Liver (tissue), 9 donors: Measurements from ENCODE around the gene MBP. TPM values are rescaled to one million over a fixed set of nuclear protein-coding genes. Genes with fewer than 3 reads are reported as not detected.

ENCODE experiments used
- DNase-seq: peaks from one replicate; pipeline ENCODE4 v3.0.0-alpha.2; 2017; ENCODE audit warnings: low spot score
- H3K27ac ChIP-seq, 2 donors: one replicate each; pipeline ENCODE4 v1.7.0; 2013; ENCODE audit warnings: inconsistent platforms in 2 of 2, low read length in 2 of 2, control low read depth in 1 of 2, low read depth in 1 of 2, mild to moderate bottlenecking in 1 of 2
- H3K27me3 ChIP-seq, 4 donors: one replicate each; pipeline versions ENCODE4 v1.6.1 to v1.7.0; 2013; ENCODE audit warnings: low read length in 3 of 4, inconsistent platforms in 1 of 4, mild to moderate bottlenecking in 1 of 4, moderate library complexity in 1 of 4; ENCODE audit not compliant: control insufficient read depth in 4 of 4, insufficient read depth in 4 of 4
- H3K36me3 ChIP-seq, 4 donors: one replicate each; pipeline versions ENCODE4 v1.6.1 to v1.7.0; 2013; ENCODE audit warnings: low read length in 3 of 4, mild to moderate bottlenecking in 3 of 4, low read depth in 1 of 4, moderate library complexity in 1 of 4; ENCODE audit not compliant: control insufficient read depth in 4 of 4, insufficient read depth in 3 of 4
- H3K4me1 ChIP-seq, 4 donors: one replicate each; pipeline versions ENCODE4 v1.6.1 to v1.7.0; 2013; ENCODE audit warnings: low read length in 3 of 4, mild to moderate bottlenecking in 3 of 4, moderate library complexity in 1 of 4; ENCODE audit not compliant: control insufficient read depth in 4 of 4, insufficient read depth in 4 of 4
- H3K4me3 ChIP-seq, 3 donors: one replicate each; pipeline versions ENCODE4 v1.6.1 to v1.7.0; 2013; ENCODE audit warnings: low read length in 3 of 3, control low read depth in 1 of 3, low read depth in 1 of 3, mild to moderate bottlenecking in 1 of 3
- H3K9ac ChIP-seq, 2 donors: one replicate each; pipeline ENCODE4 v1.7.0; 2013; ENCODE audit warnings: low read length in 2 of 2, mild to moderate bottlenecking in 2 of 2, moderate library complexity in 2 of 2, control low read depth in 1 of 2, low read depth in 1 of 2
- H3K9me3 ChIP-seq, 4 donors: one replicate each; pipeline versions ENCODE4 v1.6.1 to v1.7.0; 2013; ENCODE audit warnings: low read length in 3 of 4; ENCODE audit not compliant: control insufficient read depth in 4 of 4
- ATF3 ChIP-seq: IDR thresholded peaks from 2 replicates; pipeline ENCODE4 v1.6.1; 2016; ENCODE audit warnings: antibody characterized with exemption
- EGR1 ChIP-seq, 2 donors: IDR thresholded peaks; 2 replicates each; pipeline ENCODE4 v1.6.1; 2016 to 2018; ENCODE audit warnings: antibody characterized with exemption in 2 of 2, low read depth in 2 of 2
- FOXA1 ChIP-seq: IDR thresholded peaks from 2 replicates; pipeline ENCODE4 v1.6.1; 2016; ENCODE audit warnings: antibody characterized with exemption
- FOXA2 ChIP-seq: IDR thresholded peaks from 2 replicates; pipeline ENCODE4 v1.6.1; 2016; ENCODE audit warnings: antibody characterized with exemption
- GABPA ChIP-seq, 2 donors: IDR thresholded peaks in 1 of 2; conservative IDR thresholded peaks in 1 of 2; 2 replicates each; pipeline ENCODE4 v1.6.1; 2016; ENCODE audit warnings: antibody characterized with exemption in 2 of 2, mild to moderate bottlenecking in 1 of 2, moderate library complexity in 1 of 2
- HNF4A ChIP-seq, 2 donors: conservative IDR thresholded peaks; 2 replicates each; pipeline ENCODE4 v1.6.1; 2016; ENCODE audit warnings: antibody characterized with exemption in 2 of 2, mild to moderate bottlenecking in 2 of 2
- HNF4G ChIP-seq: IDR thresholded peaks from 2 replicates; pipeline ENCODE4 v1.6.1; 2016; ENCODE audit warnings: antibody characterized with exemption
- JUND ChIP-seq, 2 donors: IDR thresholded peaks; 2 replicates each; pipeline ENCODE4 v1.6.1; 2016; ENCODE audit warnings: antibody characterized with exemption in 2 of 2
- MAX ChIP-seq: IDR thresholded peaks from 2 replicates; pipeline ENCODE4 v1.6.1; 2016; ENCODE audit warnings: antibody characterized with exemption
- NR2F2 ChIP-seq: IDR thresholded peaks from 2 replicates; pipeline ENCODE4 v1.6.1; 2016; ENCODE audit warnings: antibody characterized with exemption
- RAD21 ChIP-seq, 2 donors: IDR thresholded peaks; 2 replicates each; pipeline ENCODE4 v1.6.1; 2016; ENCODE audit warnings: antibody characterized with exemption in 2 of 2, mild to moderate bottlenecking in 2 of 2
- REST ChIP-seq: IDR thresholded peaks from 2 replicates; pipeline ENCODE4 v1.6.1; 2016; ENCODE audit warnings: antibody characterized with exemption, mild to moderate bottlenecking
- RXRA ChIP-seq, 2 donors: IDR thresholded peaks; 2 replicates each; pipeline ENCODE4 v1.6.1; 2017 to 2018; ENCODE audit warnings: antibody characterized with exemption in 2 of 2, mild to moderate bottlenecking in 1 of 2
- SP1 ChIP-seq: IDR thresholded peaks from 2 replicates; pipeline ENCODE4 v1.6.1; 2018; ENCODE audit warnings: antibody characterized with exemption, mild to moderate bottlenecking
- TAF1 ChIP-seq: conservative IDR thresholded peaks from 2 replicates; pipeline ENCODE4 v1.6.1; 2016; ENCODE audit warnings: antibody characterized with exemption, mild to moderate bottlenecking
- YY1 ChIP-seq: IDR thresholded peaks from 2 replicates; pipeline ENCODE4 v1.6.1; 2016; ENCODE audit warnings: antibody characterized with exemption, mild to moderate bottlenecking
- WGBS: extraction: QIAGEN DNeasy Blood & Tissue Kit; methylation state at CpG from one replicate; pipeline ENCODE4 v1.1.7; 2013; 5-methylcytosine and 5-hydroxymethylcytosine counted together
- polyA plus RNA-seq, 2 donors: library from polyadenylated mRNA; stranded (reverse) in 1 of 2; unstranded in 1 of 2; fragments of 200-250 nt in 1 of 2; fragments of >200 nt in 1 of 2; fragmentation: Nextera tagmentation in 1 of 2; extraction: Ambion mirVana in 1 of 2; gene quantifications; one replicate each; pipeline versions ENCODE4 v1.2.1 to v1.2.3, GENCODE V29; 2013 to 2015
- total RNA-seq, 2 donors: library from RNA; depleted of rRNA; stranded (reverse); fragments of >200 nt; gene quantifications; one replicate each; pipeline ENCODE4 v1.2.3, GENCODE V29; 2014
- TF ChIP-seq, protein P1 (sequence below): fragments of 150-350 bp; IDR thresholded peaks from 2 replicates; pipeline ENCODE4 v1.5.1; 2017; ENCODE audit warnings: improper control_type of control experiment, low read depth, low read length; ENCODE audit not compliant: missing input control
- TF ChIP-seq, protein P2 (sequence below): IDR thresholded peaks from 2 replicates; pipeline ENCODE4 v1.6.1; 2016; ENCODE audit warnings: antibody characterized with exemption
- donor health status: healthy.
- donor health status: healthy.
- donor health status: healthy.
- donor health status: healthy.
- donor health status: healthy.

Gene MBP
- total and polyA plus RNA-seq, 4 donors: 9.7 to 23.3 (median 17.7) TPM

DNA sequence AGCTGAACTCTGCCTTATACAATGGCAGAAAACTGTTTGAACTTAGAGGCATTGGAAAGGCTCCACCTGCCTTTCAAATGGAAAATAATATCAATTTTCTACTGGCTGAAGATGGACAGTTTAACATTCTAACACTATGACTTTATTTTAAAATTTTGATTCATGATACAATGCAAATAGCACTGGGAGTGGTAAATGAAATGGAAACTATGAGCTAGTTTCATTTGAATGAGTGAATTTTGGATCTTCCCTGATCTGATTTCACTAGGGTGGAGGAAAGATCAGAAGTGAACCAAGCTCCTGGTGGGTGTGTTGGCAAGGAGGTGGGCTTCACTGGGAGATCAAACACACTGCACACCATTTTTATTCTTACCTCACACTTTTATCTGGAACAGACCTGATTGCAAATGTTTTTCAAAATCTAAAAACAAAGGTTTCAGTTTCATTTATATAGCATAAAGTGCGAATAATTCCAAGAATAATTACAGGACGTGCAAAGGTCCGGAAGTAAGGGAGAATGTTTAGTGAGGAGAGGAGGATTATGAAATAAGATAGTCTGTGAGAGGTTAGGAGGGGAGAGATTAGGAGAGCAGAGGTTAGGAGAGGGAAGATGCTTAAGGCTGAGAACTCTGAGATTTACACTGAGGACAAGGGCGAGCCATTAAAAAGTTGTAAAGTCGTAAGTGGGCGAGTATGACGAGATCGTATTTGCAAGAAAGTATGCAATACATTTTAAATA lies 18.6 kb upstream of the MBP start:
- WGBS: 85% methylated on average over 8 of the region's 8 CpGs
- H3K27me3 ChIP-seq: no peaks in the 10 kb centered on the region
- no peak overlapping the region for H3K9ac ChIP-seq
- H3K27ac ChIP-seq: no peak overlapping the region
- H3K4me3 ChIP-seq: no peak overlapping the region
- DNase-seq: no peak
- no peaks in the 10 kb centered on the region for H3K4me1 ChIP-seq
- no peak for TF ChIP-seq GABPA (IDR thresholded peaks at IDR 0.05 in 1 of 2, conservative IDR thresholded peaks at IDR 0.05 in 1 of 2)
- no peak for TF ChIP-seq FOXA1
- H3K36me3 ChIP-seq: no peaks in the 10 kb centered on the region
- H3K9me3 ChIP-seq: no peaks in the 10 kb centered on the region

- 94% methylated on average over 4 of the region's 4 CpGs for WGBS
These were observed 18.0 kb upstream of the MBP start for GRCh38 chr18:77150588-77150987.

GRCh38 chr18:77148289-77148688 lies 15.7 kb upstream of the MBP start:
- TF ChIP-seq, protein P1, sequence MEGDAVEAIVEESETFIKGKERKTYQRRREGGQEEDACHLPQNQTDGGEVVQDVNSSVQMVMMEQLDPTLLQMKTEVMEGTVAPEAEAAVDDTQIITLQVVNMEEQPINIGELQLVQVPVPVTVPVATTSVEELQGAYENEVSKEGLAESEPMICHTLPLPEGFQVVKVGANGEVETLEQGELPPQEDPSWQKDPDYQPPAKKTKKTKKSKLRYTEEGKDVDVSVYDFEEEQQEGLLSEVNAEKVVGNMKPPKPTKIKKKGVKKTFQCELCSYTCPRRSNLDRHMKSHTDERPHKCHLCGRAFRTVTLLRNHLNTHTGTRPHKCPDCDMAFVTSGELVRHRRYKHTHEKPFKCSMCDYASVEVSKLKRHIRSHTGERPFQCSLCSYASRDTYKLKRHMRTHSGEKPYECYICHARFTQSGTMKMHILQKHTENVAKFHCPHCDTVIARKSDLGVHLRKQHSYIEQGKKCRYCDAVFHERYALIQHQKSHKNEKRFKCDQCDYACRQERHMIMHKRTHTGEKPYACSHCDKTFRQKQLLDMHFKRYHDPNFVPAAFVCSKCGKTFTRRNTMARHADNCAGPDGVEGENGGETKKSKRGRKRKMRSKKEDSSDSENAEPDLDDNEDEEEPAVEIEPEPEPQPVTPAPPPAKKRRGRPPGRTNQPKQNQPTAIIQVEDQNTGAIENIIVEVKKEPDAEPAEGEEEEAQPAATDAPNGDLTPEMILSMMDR: no peak
- TF ChIP-seq, protein P2, sequence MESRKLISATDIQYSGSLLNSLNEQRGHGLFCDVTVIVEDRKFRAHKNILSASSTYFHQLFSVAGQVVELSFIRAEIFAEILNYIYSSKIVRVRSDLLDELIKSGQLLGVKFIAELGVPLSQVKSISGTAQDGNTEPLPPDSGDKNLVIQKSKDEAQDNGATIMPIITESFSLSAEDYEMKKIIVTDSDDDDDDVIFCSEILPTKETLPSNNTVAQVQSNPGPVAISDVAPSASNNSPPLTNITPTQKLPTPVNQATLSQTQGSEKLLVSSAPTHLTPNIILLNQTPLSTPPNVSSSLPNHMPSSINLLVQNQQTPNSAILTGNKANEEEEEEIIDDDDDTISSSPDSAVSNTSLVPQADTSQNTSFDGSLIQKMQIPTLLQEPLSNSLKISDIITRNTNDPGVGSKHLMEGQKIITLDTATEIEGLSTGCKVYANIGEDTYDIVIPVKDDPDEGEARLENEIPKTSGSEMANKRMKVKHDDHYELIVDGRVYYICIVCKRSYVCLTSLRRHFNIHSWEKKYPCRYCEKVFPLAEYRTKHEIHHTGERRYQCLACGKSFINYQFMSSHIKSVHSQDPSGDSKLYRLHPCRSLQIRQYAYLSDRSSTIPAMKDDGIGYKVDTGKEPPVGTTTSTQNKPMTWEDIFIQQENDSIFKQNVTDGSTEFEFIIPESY: no peak
- TF ChIP-seq JUND (IDR thresholded peaks at IDR 0.05) (no peak), SP1 (no peak), MAX (no peak), FOXA2 (no peak), HNF4G (no peak), HNF4A (conservative IDR thresholded peaks at IDR 0.05) (no peak), RXRA (IDR thresholded peaks at IDR 0.05) (no peak), TAF1 (no peak), ATF3 (no peak), GABPA (IDR thresholded peaks at IDR 0.05 in 1 of 2, conservative IDR thresholded peaks at IDR 0.05 in 1 of 2) (no peak), YY1 (no peak), REST (no peak), EGR1 (IDR thresholded peaks at IDR 0.05; ENCODE audit: low read depth in 2 of 2) (no peak), RAD21 (IDR thresholded peaks at IDR 0.05) (no peak), NR2F2 (no peak), FOXA1 (no peak)
- no peaks in the 10 kb centered on the region for H3K27me3 ChIP-seq
- no peak overlapping the region for H3K9ac ChIP-seq
- DNase-seq: no peak
- 76% methylated on average over 2 of the region's 2 CpGs for WGBS
- H3K4me3 ChIP-seq: no peak overlapping the region
- no peaks in the 10 kb centered on the region for H3K36me3 ChIP-seq
- H3K9me3 ChIP-seq: peaks cover 0 to 1% (median 0%) of the 10 kb centered on the region in 4 donors
- peaks cover 4 to 15% (median 9%) of the 10 kb centered on the region in 4 donors for H3K4me1 ChIP-seq
- H3K27ac ChIP-seq: no peak overlapping the region

More at GRCh38 chr18:77150588-77150987, 18.0 kb upstream of the MBP start:
- H3K4me1 ChIP-seq: no peaks in the 10 kb centered on the region
- H3K9me3 ChIP-seq: no peaks in the 10 kb centered on the region
- no peak overlapping the region for H3K27ac ChIP-seq
- DNase-seq: no peak
- no peak overlapping the region for H3K9ac ChIP-seq
- H3K27me3 ChIP-seq: no peaks in the 10 kb centered on the region
- H3K4me3 ChIP-seq: no peak overlapping the region
- TF ChIP-seq RXRA (IDR thresholded peaks at IDR 0.05): no peak
- H3K36me3 ChIP-seq: no peaks in the 10 kb centered on the region
